BJ (cell line): ENCODE measurements around the gene CORIN. TPM values are rescaled to one million over a fixed set of nuclear protein-coding genes. Genes with fewer than 3 reads are reported as not detected.

Experiments used
- CTCF ChIA-PET: fragments of 350-600 bp; formaldehyde crosslinking; extraction: SDS; loops from one replicate; lab custom pipeline; 2021; ENCODE audit warnings: antibody characterized with exemption, inconsistent platforms; lab: Yijun Ruan, JAX
- POLR2A ChIA-PET: fragments of 300-600 bp; sonication (Branson Sonifier 250); formaldehyde crosslinking; extraction: SDS; loops from one replicate; lab custom pipeline; 2021; ENCODE audit warnings: antibody characterized with exemption; lab: Charles Lee
- DNase-seq: peaks from one replicate; pipeline ENCODE4 v3.0.0-alpha.2; 2011; ENCODE audit warnings: low read depth
- H3K27me3 ChIP-seq: 2 replicates; pipeline ENCODE4 v1.6.0; 2011; ENCODE audit warnings: low read length; ENCODE audit not compliant: control insufficient read depth, insufficient read depth
- H3K36me3 ChIP-seq: 2 replicates; pipeline ENCODE4 v1.5.1; 2011; ENCODE audit warnings: low read length; ENCODE audit not compliant: control insufficient read depth, insufficient read depth
- H3K4me3 ChIP-seq: 2 replicates; pipeline ENCODE4 v1.5.1; 2011; ENCODE audit warnings: low read depth, mild to moderate bottlenecking, control low read depth, low read length
- polyA plus RNA-seq: library from polyadenylated mRNA; depleted of rRNA; stranded (reverse); fragments of >200 nt; gene quantifications from 2 replicates; pipeline ENCODE4 v1.2.3, GENCODE V29; 2011
- TF ChIP-seq, protein P1 (sequence below): IDR thresholded peaks from 2 replicates; pipeline ENCODE4 v1.5.1; 2011; ENCODE audit warnings: low read depth, mild to moderate bottlenecking, control low read depth, inconsistent platforms, low read length, moderate library complexity; ENCODE audit not compliant: insufficient read depth

The CORIN gene
- polyA plus RNA-seq, 1 experiment = 22.1 TPM

DNA sequence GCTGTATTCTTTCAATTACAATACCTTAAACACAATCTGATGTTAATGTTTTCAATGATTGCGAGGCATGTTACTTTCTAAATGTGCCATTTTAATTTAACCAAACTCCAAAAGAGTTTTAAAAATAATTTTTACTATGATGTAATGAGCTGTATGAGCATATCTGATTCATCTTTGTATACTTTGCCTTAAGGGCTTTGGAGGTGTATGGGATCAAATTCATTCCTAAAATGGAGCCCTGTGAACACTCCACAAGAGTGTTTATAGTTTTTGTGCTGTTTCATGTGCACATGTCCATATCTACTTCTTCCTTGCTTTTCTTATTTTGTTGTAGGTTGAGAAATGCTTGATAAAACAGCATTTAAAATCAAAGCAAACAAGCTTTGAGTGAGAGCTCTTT, 270.4 kb downstream of the CORIN start:
- DNase-seq = no peak
- H3K27me3 ChIP-seq = no peaks in the 10 kb centered on the region
- ChIA-PET POLR2A (no interaction called here), CTCF (interaction anchor here (0.5 to 1.5 kb wide), 5 partner anchors 9 to 126 kb away, joined by 3 to 6 read pairs (median 3); no protein-coding TSS in a partner anchor)
- H3K4me3 ChIP-seq = no peak overlapping the region
- TF ChIP-seq, protein P1, sequence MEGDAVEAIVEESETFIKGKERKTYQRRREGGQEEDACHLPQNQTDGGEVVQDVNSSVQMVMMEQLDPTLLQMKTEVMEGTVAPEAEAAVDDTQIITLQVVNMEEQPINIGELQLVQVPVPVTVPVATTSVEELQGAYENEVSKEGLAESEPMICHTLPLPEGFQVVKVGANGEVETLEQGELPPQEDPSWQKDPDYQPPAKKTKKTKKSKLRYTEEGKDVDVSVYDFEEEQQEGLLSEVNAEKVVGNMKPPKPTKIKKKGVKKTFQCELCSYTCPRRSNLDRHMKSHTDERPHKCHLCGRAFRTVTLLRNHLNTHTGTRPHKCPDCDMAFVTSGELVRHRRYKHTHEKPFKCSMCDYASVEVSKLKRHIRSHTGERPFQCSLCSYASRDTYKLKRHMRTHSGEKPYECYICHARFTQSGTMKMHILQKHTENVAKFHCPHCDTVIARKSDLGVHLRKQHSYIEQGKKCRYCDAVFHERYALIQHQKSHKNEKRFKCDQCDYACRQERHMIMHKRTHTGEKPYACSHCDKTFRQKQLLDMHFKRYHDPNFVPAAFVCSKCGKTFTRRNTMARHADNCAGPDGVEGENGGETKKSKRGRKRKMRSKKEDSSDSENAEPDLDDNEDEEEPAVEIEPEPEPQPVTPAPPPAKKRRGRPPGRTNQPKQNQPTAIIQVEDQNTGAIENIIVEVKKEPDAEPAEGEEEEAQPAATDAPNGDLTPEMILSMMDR = no peak
- peaks cover 5% of the 10 kb centered on the region for H3K36me3 ChIP-seq

DNA sequence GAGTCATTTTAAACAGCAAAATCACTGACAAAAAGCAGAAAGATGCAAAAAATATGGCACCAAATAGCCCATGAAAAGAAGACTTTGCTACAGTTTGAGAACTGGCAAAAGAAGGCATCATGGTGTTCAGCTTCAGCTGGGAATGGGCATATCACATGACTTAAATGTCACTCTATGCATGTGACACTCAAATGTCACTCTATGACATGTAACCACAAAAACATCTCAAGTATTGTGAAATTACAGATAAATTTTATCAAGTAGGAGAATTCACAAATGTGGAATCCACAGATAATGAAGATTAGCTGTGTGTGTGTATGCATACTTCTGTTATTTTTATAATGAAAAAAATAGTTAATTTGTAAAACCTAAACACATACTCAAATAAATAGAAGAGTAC, 270.9 kb downstream of the CORIN start:
- CTCF ChIA-PET = interaction anchor here (0.8 to 1.5 kb wide), 3 partner anchors 12 to 103 kb away, joined by 3 read pairs; partner anchors contain the start of gene COMMD8

DNA sequence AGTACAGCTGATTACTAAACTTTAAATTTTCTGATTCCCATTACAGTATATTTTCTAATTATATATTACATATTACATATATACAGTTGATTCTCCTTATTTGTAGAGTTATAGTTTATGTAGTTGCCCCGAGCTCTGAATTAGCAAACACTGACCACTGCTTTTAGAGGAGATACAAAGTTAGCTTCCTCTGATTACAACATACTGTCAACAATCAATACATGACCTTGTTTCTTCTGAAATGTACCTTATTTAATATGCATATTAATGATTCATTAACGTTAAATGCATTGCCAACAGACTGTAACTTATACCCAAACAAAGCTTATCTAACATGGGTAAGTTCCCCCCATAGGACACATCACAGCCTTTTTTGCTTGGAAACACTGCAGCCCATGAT, 271.3 kb downstream of the CORIN start:
- DNase-seq = no peak
- TF ChIP-seq, protein P1 = no peak
- Histone ChIP-seq H3K27me3 (no peaks in the 10 kb centered on the region), H3K4me3 (no peak overlapping the region), H3K36me3 (peaks cover 5% of the 10 kb centered on the region)
- ChIA-PET CTCF (interaction anchor here (0.8 to 1.5 kb wide), 3 partner anchors 12 to 103 kb away, joined by 3 read pairs; partner anchors contain the start of gene COMMD8), POLR2A (no interaction called here)

More for the DNA sequence above, 270.9 kb downstream of the CORIN start:
- POLR2A ChIA-PET = no interaction called here
- TF ChIP-seq, protein P1 = no peak
- DNase-seq = no peak
- no peaks in the 10 kb centered on the region for H3K27me3 ChIP-seq
- no peak overlapping the region for H3K4me3 ChIP-seq
- H3K36me3 ChIP-seq = peaks cover 5% of the 10 kb centered on the region

DNA sequence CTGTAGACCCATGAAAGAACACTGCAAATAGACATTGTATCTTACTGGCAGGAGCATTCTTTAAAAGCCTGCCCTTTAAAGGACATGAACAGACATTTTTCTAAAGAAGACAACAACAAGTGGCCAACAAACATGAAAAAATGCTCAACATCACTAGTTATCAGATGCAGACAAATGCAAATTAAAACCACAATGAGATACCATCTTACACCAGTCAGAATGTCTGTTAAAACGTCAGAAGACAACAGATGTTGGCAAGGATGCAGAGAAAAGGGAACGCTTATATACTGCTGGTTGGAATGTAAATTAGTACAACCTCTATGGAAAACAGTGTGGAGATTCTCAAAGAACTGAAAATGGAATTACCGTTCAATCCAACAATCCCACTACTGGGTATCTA, 275.6 kb downstream of the CORIN start:
- ChIA-PET POLR2A (no interaction called here), CTCF (no interaction called here)
- Histone ChIP-seq H3K27me3 (no peaks in the 10 kb centered on the region), H3K36me3 (peaks cover 10% of the 10 kb centered on the region), H3K4me3 (no peak overlapping the region)
- DNase-seq = no peak
- TF ChIP-seq, protein P1 = no peak

DNA sequence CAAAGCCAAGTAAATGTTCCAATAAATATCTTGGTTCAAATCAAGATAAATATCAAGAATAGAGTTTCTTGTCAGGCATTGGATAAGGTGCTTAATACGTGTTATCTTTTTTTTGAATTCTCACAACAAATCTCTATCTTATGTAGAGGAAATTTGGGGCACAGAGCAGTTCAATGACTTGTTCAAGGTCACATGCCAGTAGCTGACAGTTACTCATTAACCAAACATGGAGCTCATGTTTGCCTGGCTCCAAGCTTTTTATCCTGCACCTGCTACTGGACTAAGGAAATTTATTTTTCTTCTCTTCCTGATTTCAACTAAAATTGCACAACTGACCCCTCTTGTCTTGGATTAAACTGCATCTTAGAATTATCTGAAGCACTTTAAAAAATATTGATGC, 276.5 kb downstream of the CORIN start:
- ChIA-PET CTCF (interaction anchor here (1.0 kb wide), 1 partner anchor 50 kb away, joined by 3 read pairs; no protein-coding TSS in a partner anchor), POLR2A (no interaction called here)
- no peak for DNase-seq
- Histone ChIP-seq H3K36me3 (peaks cover 10% of the 10 kb centered on the region), H3K4me3 (no peak overlapping the region), H3K27me3 (no peaks in the 10 kb centered on the region)
- TF ChIP-seq, protein P1 = no peak
